ENCODE results near the gene EHD4. TPM values are rescaled to one million over a fixed set of nuclear protein-coding genes. Genes with fewer than 3 reads are reported as not detected.

The EHD4 gene
- total and polyA plus RNA-seq, 9 of the 15 experiments (the other 6 are each of a cell fraction or from before 2014, with no cell fraction given), result 0.89 to 10.3 (median 6.4) TPM

DNA sequence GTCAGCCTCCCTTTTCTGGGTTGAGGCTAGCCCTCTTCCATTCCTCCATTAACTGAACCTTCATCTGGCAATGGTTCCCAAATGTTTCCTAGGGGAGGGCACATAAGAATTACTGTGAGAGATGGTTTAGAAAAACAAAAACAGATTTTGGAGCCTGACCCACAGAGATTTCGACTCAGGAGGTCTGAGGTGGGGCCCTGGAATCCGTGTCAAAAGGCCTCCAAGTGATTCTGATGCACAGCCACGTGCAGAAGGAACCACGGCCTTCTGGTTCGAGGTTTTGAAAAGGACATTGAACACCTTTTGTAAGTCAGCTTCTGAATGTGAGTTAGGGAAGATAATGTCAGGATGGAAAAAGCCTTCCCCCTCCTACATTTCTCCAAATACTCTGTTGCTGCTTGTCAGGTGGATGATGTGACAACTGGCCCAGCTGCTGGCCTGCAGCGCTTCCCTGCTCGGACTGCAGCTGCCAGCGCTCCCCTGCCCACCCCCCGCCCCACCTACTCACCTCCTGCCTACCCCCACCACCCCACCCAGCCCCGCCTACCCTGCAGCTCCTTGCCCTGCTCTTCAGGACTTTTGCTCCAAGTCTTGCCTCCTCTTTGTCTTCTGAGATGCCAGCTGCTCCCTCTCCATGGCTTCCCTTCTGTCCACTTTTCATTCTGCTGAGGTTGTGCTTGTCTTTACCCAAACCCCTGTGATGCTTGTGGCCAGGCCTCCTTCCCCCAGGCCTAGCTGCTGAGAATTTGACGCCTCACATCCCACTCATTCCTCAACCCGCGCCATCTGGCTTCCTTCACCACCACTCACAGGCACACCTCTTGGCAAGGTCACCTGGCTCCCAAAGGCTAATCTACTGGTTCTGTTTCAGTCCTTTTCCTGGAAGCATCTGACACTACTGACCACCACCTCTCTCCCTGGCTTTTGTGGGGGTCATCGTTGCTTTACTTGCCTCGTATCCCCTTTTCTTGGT, 6.6 kb downstream of the EHD4 start:
- Histone ChIP-seq H3K4me3 (no peak overlapping the region), H3K27ac (ENCODE audit: extremely low read depth, low read depth, low read length) (no peak overlapping the region), H3K36me3 (ENCODE audit: control insufficient read depth, insufficient read depth, low read length) (no peaks in the 10 kb centered on the region), H3K9ac (ENCODE audit: insufficient read depth in 1 of 2, low read depth in 2 of 2, low read length in 2 of 2) (no peak overlapping the region), H3K79me2 (ENCODE audit: control insufficient read depth, insufficient read depth, low read length) (peaks cover 14% of the 10 kb centered on the region), H3K9me1 (ENCODE audit: control insufficient read depth, insufficient read depth, low read length) (no peaks in the 10 kb centered on the region), H3K27me3 (ENCODE audit: control insufficient read depth in 2 of 2, insufficient read depth in 2 of 2, low read length in 2 of 2) (no peaks in the 10 kb centered on the region), H3K9me3 (replicated peaks; ENCODE audit: control insufficient read depth, insufficient read depth, low read depth, low read length) (no peaks in the 10 kb centered on the region), H4K20me1 (replicated peaks; ENCODE audit: control insufficient read depth, insufficient read depth, low read length) (peaks cover 10% of the 10 kb centered on the region; the same call in 1 of the 2 replicates), H3K4me1 (replicated peaks in 1 of 2; ENCODE audit: control insufficient read depth in 2 of 2, insufficient read depth in 2 of 2, low read length in 2 of 2) (peaks cover 3 to 16% of the 10 kb centered on the region in 2 experiments), H3K4me2 (ENCODE audit: insufficient read depth, low read length) (no peak overlapping the region), H2AFZ (ENCODE audit: low read depth, low read length) (no peak overlapping the region)
- ChIA-PET POLR2A (interaction anchor here (0.5 to 2.6 kb wide), 3 partner anchors 8 to 98 kb away, joined by 3 to 10 read pairs (median 3); no protein-coding TSS in a partner anchor), CTCF (ENCODE audit: low intra/inter-chr PET ratio) (no interaction called here)
- intact Hi-C loops (cut with micrococcal nuclease), result no loop called here
- 63% methylated on average over 10 of the region's 15 CpGs for WGBS (ENCODE audit: insufficient coverage, low coverage, missing lambda C conversion rate)
- BruUV-seq (replicated peaks), result no TSS peak
- DNase-seq (ENCODE audit: extremely low read depth in 1 of 4, low spot score in 3 of 4), result no peak
- in situ Hi-C loops (cut with MboI), result no loop called here
- TF ChIP-seq TCF7L2 (IDR thresholded peaks at IDR 0.05; ENCODE audit: low read depth, low read length), result no peak
- TF ChIP-seq HDGF (IDR thresholded peaks at IDR 0.05), result no peak
- no peak for TF ChIP-seq ATF6 (CRISPR knock-in tag; IDR thresholded peaks at IDR 0.05)
- no peak for TF ChIP-seq MEF2D (tag; conservative IDR thresholded peaks at IDR 0.05; ENCODE audit: low read depth)
- TF ChIP-seq, protein P1, sequence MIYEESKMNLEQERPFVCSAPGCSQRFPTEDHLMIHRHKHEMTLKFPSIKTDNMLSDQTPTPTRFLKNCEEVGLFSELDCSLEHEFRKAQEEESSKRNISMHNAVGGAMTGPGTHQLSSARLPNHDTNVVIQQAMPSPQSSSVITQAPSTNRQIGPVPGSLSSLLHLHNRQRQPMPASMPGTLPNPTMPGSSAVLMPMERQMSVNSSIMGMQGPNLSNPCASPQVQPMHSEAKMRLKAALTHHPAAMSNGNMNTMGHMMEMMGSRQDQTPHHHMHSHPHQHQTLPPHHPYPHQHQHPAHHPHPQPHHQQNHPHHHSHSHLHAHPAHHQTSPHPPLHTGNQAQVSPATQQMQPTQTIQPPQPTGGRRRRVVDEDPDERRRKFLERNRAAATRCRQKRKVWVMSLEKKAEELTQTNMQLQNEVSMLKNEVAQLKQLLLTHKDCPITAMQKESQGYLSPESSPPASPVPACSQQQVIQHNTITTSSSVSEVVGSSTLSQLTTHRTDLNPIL (CRISPR knock-in tag; IDR thresholded peaks at IDR 0.05), result no peak
- TF ChIP-seq KLF6 (CRISPR knock-in tag; IDR thresholded peaks at IDR 0.05; ENCODE audit: borderline replicate concordance), result no peak
- TF ChIP-seq ZNF766 (CRISPR knock-in tag; conservative IDR thresholded peaks at IDR 0.05), result no peak
- TF ChIP-seq HOMEZ (CRISPR knock-in tag; IDR thresholded peaks at IDR 0.05), result no peak
- TF ChIP-seq TCF3 (CRISPR knock-in tag; IDR thresholded peaks at IDR 0.05), result no peak
- no peak for TF ChIP-seq MAFF (IDR thresholded peaks at IDR 0.05; ENCODE audit: low read length)
- no peak for TF ChIP-seq MEIS2 (IDR thresholded peaks at IDR 0.05; ENCODE audit: partially characterized antibody)
- TF ChIP-seq CAMTA2 (CRISPR knock-in tag; conservative IDR thresholded peaks at IDR 0.05), result no peak
- no peak for TF ChIP-seq BCL6 (CRISPR knock-in tag; IDR thresholded peaks at IDR 0.05)
- no peak for TF ChIP-seq BRD9 (IDR thresholded peaks at IDR 0.05; ENCODE audit: low read depth, partially characterized antibody)
- no peak for TF ChIP-seq HMG20A (CRISPR knock-in tag; conservative IDR thresholded peaks at IDR 0.05)
- TF ChIP-seq MAZ (CRISPR knock-in tag; conservative IDR thresholded peaks at IDR 0.05 in 1 of 2, IDR thresholded peaks at IDR 0.05 in 1 of 2), result no peak
- no peak for ATAC-seq
- FAIRE-seq, result no peak

Measured in K562 (cell line).